Measurements from ENCODE around the gene CRYBB1.

- no peak for TF ChIP-seq EP300 (IDR thresholded peaks at IDR 0.05)
- TF ChIP-seq CTCF (IDR thresholded peaks at IDR 0.05), result no peak
- no peak for TF ChIP-seq POLR2AphosphoS5 (IDR thresholded peaks at IDR 0.05)
- no peak for TF ChIP-seq POLR2A (IDR thresholded peaks at IDR 0.05)
Observed at GRCh38 chr22:26662160-26662559, 44.3 kb upstream of the CRYBB1 start.
